Caco-2 (cell line): Measurements from ENCODE around the gene C20orf173. TPM values are rescaled to one million over a fixed set of nuclear protein-coding genes. Genes with fewer than 3 reads are reported as not detected.
A peak's percentile ranks its signal among the peaks of the same experiment; 100 is the strongest.

ENCODE experiments used
- BruUV-seq: library from RNA; stranded (reverse); fragments of 400-500 nt; replicated peaks from 2 replicates; lab custom pipeline; 2021; lab: Mats Ljungman, UMichigan
- CTCF ChIA-PET: fragments of 300-600 bp; sonication (Branson Sonifier 250); formaldehyde crosslinking; loops from one replicate; lab custom pipeline; 2022; ENCODE audit warnings: antibody characterized with exemption; lab: Charles Lee
- POLR2A ChIA-PET: fragments of 300-600 bp; sonication (Branson Sonifier 250); formaldehyde crosslinking; loops from one replicate; lab custom pipeline; 2022; ENCODE audit warnings: antibody characterized with exemption; lab: Charles Lee
- DNase-seq, 2 experiments: peaks; one replicate each; pipeline versions ENCODE4 v3.0.0 to v3.0.0-alpha.2; 2020 to 2022
- H3K27me3 ChIP-seq: replicated peaks from 2 replicates; pipeline ENCODE4 v1.6.0; 2011; ENCODE audit warnings: low read length; ENCODE audit not compliant: control insufficient read depth, insufficient read depth
- H3K36me3 ChIP-seq: 2 replicates; pipeline ENCODE4 v1.5.1; 2011; ENCODE audit warnings: low read length; ENCODE audit not compliant: control insufficient read depth, insufficient read depth
- H3K4me1 ChIP-seq: fragments of 250-450 bp; sonication (Bioruptor Pico); 2 replicates; pipeline ENCODE4 v1.5.1; 2020; ENCODE audit warnings: mild to moderate bottlenecking
- H3K4me3 ChIP-seq: 2 replicates; pipeline ENCODE4 v1.5.1; 2011; ENCODE audit warnings: low read depth, mild to moderate bottlenecking, control low read depth, low read length
- H3K9me3 ChIP-seq: fragments of 250-450 bp; sonication (Bioruptor Pico); 2 replicates; pipeline ENCODE4 v1.5.1; 2020; ENCODE audit warnings: mild to moderate bottlenecking, moderate library complexity
- H3K27ac Mint-ChIP-seq: one replicate; pipeline ENCODE4 v1.8.0; 2022; ENCODE audit warnings: mixed read lengths; ENCODE audit not compliant: unreplicated experiment
- H3K27me3 Mint-ChIP-seq: one replicate; pipeline ENCODE4 v1.8.0; 2022; ENCODE audit warnings: mixed read lengths; ENCODE audit not compliant: insufficient read depth, unreplicated experiment
- H3K36me3 Mint-ChIP-seq: one replicate; pipeline ENCODE4 v1.8.0; 2022; ENCODE audit warnings: mild to moderate bottlenecking, mixed read lengths; ENCODE audit not compliant: insufficient read depth, unreplicated experiment
- H3K4me1 Mint-ChIP-seq: one replicate; pipeline ENCODE4 v1.8.0; 2022; ENCODE audit warnings: low read depth, mixed read lengths; ENCODE audit not compliant: unreplicated experiment
- H3K4me3 Mint-ChIP-seq: one replicate; pipeline ENCODE4 v1.8.0; 2022; ENCODE audit warnings: mild to moderate bottlenecking, moderate library complexity, mixed read lengths; ENCODE audit not compliant: unreplicated experiment
- H3K9me3 Mint-ChIP-seq: one replicate; pipeline ENCODE4 v1.8.0; 2022; ENCODE audit warnings: mixed read lengths; ENCODE audit not compliant: unreplicated experiment
- intact Hi-C: fragments of 100-400 bp; cut with micrococcal nuclease; formaldehyde crosslinking; loops from one replicate; pipeline ENCODE4 v1.10.0; 2022; ENCODE audit not compliant: unreplicated experiment
- total RNA-seq: library from RNA; stranded (reverse); gene quantifications from 2 replicates; pipeline ENCODE4 v1.2.3, GENCODE V29; 2022
- TF ChIP-seq, protein P1 (sequence below), 2 experiments: fragments of 200-600 bp in 1 of 2; IDR thresholded peaks; 1 replicate in 1 of 2; 2 replicates in 1 of 2; pipeline versions ENCODE4 v1.5.1 to v1.8.0; 2011 to 2022; ENCODE audit warnings: antibody characterized with exemption in 1 of 2, control low read depth in 1 of 2, inconsistent platforms in 1 of 2, low read depth in 1 of 2, low read length in 1 of 2, mild to moderate bottlenecking in 1 of 2, moderate library complexity in 1 of 2; ENCODE audit not compliant: insufficient read depth in 1 of 2, severe bottlenecking in 1 of 2, unreplicated experiment in 1 of 2

The C20orf173 gene
- total RNA-seq, 1 experiment from 2014 or later: not detected

GRCh38 chr20:35487479-35487878 lies 42.0 kb downstream of the C20orf173 start:
- peaks cover 17% of the 10 kb centered on the region for H3K36me3 ChIP-seq
- CTCF ChIA-PET: no interaction called here
- no peaks in the 10 kb centered on the region for H3K27me3 ChIP-seq
- H3K4me1 ChIP-seq: no peaks in the 10 kb centered on the region
- no TSS peak for BruUV-seq
- no peak overlapping the region for H3K4me3 ChIP-seq
- H3K9me3 ChIP-seq: peaks cover 11% of the 10 kb centered on the region
- no peaks in the 10 kb centered on the region for H3K27me3 Mint-ChIP-seq
- H3K9me3 Mint-ChIP-seq: peaks cover 19% of the 10 kb centered on the region
- H3K4me3 Mint-ChIP-seq: no peak overlapping the region
- H3K4me1 Mint-ChIP-seq: no peaks in the 10 kb centered on the region
- TF ChIP-seq, protein P1, sequence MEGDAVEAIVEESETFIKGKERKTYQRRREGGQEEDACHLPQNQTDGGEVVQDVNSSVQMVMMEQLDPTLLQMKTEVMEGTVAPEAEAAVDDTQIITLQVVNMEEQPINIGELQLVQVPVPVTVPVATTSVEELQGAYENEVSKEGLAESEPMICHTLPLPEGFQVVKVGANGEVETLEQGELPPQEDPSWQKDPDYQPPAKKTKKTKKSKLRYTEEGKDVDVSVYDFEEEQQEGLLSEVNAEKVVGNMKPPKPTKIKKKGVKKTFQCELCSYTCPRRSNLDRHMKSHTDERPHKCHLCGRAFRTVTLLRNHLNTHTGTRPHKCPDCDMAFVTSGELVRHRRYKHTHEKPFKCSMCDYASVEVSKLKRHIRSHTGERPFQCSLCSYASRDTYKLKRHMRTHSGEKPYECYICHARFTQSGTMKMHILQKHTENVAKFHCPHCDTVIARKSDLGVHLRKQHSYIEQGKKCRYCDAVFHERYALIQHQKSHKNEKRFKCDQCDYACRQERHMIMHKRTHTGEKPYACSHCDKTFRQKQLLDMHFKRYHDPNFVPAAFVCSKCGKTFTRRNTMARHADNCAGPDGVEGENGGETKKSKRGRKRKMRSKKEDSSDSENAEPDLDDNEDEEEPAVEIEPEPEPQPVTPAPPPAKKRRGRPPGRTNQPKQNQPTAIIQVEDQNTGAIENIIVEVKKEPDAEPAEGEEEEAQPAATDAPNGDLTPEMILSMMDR (IDR thresholded peaks at IDR 0.05; ENCODE audit: insufficient read depth in 1 of 2, low read depth in 1 of 2, low read length in 1 of 2, severe bottlenecking in 1 of 2, unreplicated experiment in 1 of 2): no peak
- H3K36me3 Mint-ChIP-seq: peaks cover 75% of the 10 kb centered on the region
- DNase-seq: no peak
- no peak overlapping the region for H3K27ac Mint-ChIP-seq
- intact Hi-C loops: no loop called here
- POLR2A ChIA-PET: interaction anchor here (0.5 kb wide), 1 partner anchor 93 kb away, joined by 10 read pairs; no protein-coding TSS in a partner anchor

DNA sequence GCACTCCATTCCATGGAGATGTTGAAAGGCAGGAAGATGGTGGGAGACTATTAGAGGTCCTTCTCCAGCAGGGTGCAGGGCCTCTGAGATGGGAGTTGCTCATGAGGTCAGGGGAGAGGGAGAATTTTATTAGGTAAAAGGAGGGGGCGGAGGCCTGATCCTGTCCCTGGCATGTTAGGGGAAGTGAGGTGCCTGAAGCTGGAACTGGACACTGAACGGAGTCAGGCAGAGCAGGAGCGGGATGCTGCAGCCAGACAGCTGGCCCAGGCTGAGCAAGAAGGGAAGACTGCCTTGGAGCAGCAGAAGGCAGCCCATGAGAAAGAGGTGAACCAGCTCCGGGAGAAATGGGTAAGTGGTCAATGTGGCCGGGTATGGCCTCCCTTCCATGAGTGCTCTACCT lies 49.7 kb downstream of the C20orf173 start:
- CTCF ChIA-PET: interaction anchor here (1.7 kb wide), 1 partner anchor 263 kb away, joined by 4 read pairs; the partner anchor contains the start of gene RBM39
- Mint-ChIP-seq H3K36me3 (peaks cover 52% of the 10 kb centered on the region), H3K27me3 (no peaks in the 10 kb centered on the region)

GRCh38 chr20:35478804-35479472 lies 50.5 kb downstream of the C20orf173 start:
- no TSS peak for BruUV-seq
- no peak overlapping the region for H3K27ac Mint-ChIP-seq
- H3K36me3 Mint-ChIP-seq: peaks cover 43% of the 10 kb centered on the region
- no peaks in the 10 kb centered on the region for H3K27me3 ChIP-seq
- DNase-seq: peak; percentile 37 to 60
- TF ChIP-seq, protein P1 (IDR thresholded peaks at IDR 0.05; ENCODE audit: insufficient read depth in 1 of 2, low read depth in 1 of 2, low read length in 1 of 2, severe bottlenecking in 1 of 2, unreplicated experiment in 1 of 2): peak; percentile 20 to 33
- H3K4me3 ChIP-seq: no peak overlapping the region
- H3K4me3 Mint-ChIP-seq: no peak overlapping the region
- peaks cover 6% of the 10 kb centered on the region for H3K4me1 Mint-ChIP-seq
- H3K27me3 Mint-ChIP-seq: no peaks in the 10 kb centered on the region
- ChIA-PET POLR2A (interaction anchor here (0.6 kb wide), 1 partner anchor 194 kb away, joined by 16 read pairs; the partner anchor contains the start of gene EIF6), CTCF (interaction anchor here (0.6 to 1.7 kb wide), 7 partner anchors 11 to 264 kb away, joined by 3 to 4 read pairs (median 3); partner anchors contain the start of gene RBM39)
- intact Hi-C loops: no loop called here
- peaks cover 9% of the 10 kb centered on the region for H3K9me3 Mint-ChIP-seq
- H3K9me3 ChIP-seq: peaks cover 6% of the 10 kb centered on the region
- 0 out of 2 replicates have a peak, but pooled peaks cover 4% of the 10 kb centered on the region for H3K4me1 ChIP-seq
- peaks cover 14% of the 10 kb centered on the region for H3K36me3 ChIP-seq

More for the DNA sequence above, 49.7 kb downstream of the C20orf173 start:
- H3K9me3 ChIP-seq: peaks cover 11% of the 10 kb centered on the region
- peak in 1 of 2 experiments; percentile 46 for DNase-seq
- BruUV-seq: no TSS peak
- TF ChIP-seq, protein P1 (IDR thresholded peaks at IDR 0.05; ENCODE audit: insufficient read depth in 1 of 2, low read depth in 1 of 2, low read length in 1 of 2, severe bottlenecking in 1 of 2, unreplicated experiment in 1 of 2): no peak
- intact Hi-C loops: no loop called here
- no peak overlapping the region for H3K4me3 ChIP-seq
- POLR2A ChIA-PET: interaction anchor here (0.6 kb wide), 1 partner anchor 136 kb away, joined by 3 read pairs; the partner anchor contains the start of gene SPAG4
- Mint-ChIP-seq H3K9me3 (peaks cover 18% of the 10 kb centered on the region), H3K4me1 (peaks cover 6% of the 10 kb centered on the region), H3K27ac (no peak overlapping the region), H3K4me3 (no peak overlapping the region)
- H3K27me3 ChIP-seq: no peaks in the 10 kb centered on the region
- no peaks in the 10 kb centered on the region for H3K4me1 ChIP-seq
- H3K36me3 ChIP-seq: peaks cover 16% of the 10 kb centered on the region

Other genes with a start within 250 kb of the C20orf173 start
- 403 and 420 TPM in 2 replicates for gene EIF6, start 244.9 kb downstream of the C20orf173 start, total RNA-seq
- gene FAM83C, start 237.2 kb downstream of the C20orf173 start, total RNA-seq: 0.09 TPM in 1 of 2 replicates, not detected in the other
- gene UQCC1, start 117.7 kb downstream of the C20orf173 start, total RNA-seq: 91.9 and 96.9 TPM in 2 replicates
- gene GDF5, start 91.4 kb downstream of the C20orf173 start, total RNA-seq: not detected in 2 replicates
- gene CEP250, start 74.1 kb downstream of the C20orf173 start, total RNA-seq: 117 and 137 TPM in 2 replicates
- 711 and 728 TPM in 2 replicates for gene ERGIC3, start 12.4 kb upstream of the C20orf173 start, total RNA-seq
- gene SPAG4, start 86.2 kb upstream of the C20orf173 start, total RNA-seq: 5.4 and 6.1 TPM in 2 replicates
- gene CPNE1, start 135.2 kb upstream of the C20orf173 start, total RNA-seq: 815 and 833 TPM in 2 replicates
- 146 and 147 TPM in 2 replicates for gene RBM12, start 135.2 kb upstream of the C20orf173 start, total RNA-seq
- 69.8 and 77.1 TPM in 2 replicates for gene NFS1, start 169.7 kb upstream of the C20orf173 start, total RNA-seq
- 354 and 357 TPM in 2 replicates for gene ROMO1, start 169.8 kb upstream of the C20orf173 start, total RNA-seq
- gene RBM39, start 212.6 kb upstream of the C20orf173 start, total RNA-seq: 750 and 777 TPM in 2 replicates
- 101 and 109 TPM in 2 replicates for gene PHF20, start 242.4 kb upstream of the C20orf173 start, total RNA-seq